Activated CD4-positive, alpha-beta T cell treated with anti-CD3 and anti-CD28 coated beads for 24 hours (primary cell): Measurements from ENCODE around the gene DCLRE1B.
"Not testable (repeated sequence)": the region's sequence is repeated elsewhere in the genome, so short reads cannot be mapped to it uniquely, and the experiment has no call there.

Source experiments
- DNase-seq, 2 donors: peaks; one replicate each; pipeline ENCODE4 v3.0.0-alpha.2; 2020; ENCODE audit warnings: low read depth in 2 of 2

Gene DCLRE1B

DNA sequence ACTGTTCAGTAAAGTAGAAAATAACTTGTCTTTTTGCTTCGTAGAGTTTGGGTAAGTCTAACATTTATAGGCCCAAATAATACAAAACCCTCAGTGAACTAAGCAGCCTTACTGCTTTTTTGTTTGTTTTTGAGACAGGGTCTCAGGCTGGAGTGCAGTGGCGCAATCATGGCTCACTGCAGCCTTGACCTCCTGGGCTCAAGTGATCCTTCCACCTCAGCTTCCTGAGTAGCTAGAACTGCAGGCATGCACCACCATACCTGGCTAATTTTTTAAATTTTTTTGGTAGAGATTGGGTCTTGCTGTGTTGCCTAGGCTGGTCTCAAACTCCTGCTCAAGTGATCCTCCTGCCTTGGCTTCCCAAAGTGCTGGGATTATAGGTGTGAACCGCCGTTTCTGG, 43.0 kb downstream of the DCLRE1B start:
- not testable (repeated sequence) for DNase-seq

- no peak for DNase-seq
These were observed 43.9 kb downstream of the DCLRE1B start for GRCh38 chr1:113949007-113949406.

DNA sequence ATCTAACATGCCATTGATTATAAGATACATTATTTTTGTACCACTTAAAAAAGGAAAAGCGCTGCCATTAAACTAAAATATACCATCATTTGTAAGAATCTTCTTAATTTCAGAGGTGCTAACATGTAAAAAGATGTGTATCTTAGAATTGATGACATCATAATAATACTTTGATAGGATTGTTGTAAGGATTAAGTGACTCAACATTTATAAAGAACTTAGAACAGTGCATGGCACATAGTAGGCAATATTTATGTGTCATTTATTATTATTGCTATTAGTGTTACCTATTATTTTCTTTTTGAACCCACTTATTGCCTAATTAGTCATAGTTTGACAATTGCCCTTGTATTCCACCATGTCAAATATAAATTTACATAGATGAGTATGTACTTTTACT, 45.8 kb downstream of the DCLRE1B start:
- no peak for DNase-seq

- DNase-seq, result no peak
These were observed 46.6 kb downstream of the DCLRE1B start for GRCh38 chr1:113951719-113952118.

DNA sequence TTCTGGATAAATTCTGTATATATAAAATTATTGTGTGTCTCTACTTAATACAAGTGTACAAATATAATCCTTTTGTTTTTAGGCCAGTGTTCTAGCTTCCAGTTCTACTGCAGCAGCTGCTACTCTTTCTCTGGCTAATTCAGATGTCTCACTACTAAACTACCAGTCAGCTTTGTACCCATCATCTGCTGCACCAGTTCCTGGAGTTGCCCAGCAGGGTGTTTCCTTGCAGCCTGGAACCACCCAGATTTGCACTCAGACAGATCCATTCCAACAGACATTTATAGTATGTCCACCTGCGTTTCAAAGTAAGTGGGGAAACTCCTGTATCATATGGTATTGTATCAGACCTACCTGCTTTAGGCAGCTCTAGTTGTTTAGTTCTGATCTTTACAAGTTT, 52.9 kb downstream of the DCLRE1B start:
- DNase-seq, result no peak

- no peak for DNase-seq
These were observed 53.6 kb downstream of the DCLRE1B start for GRCh38 chr1:113958691-113959090.

GRCh38 chr1:113963281-113963906, 58.3 kb downstream of the DCLRE1B start:
- DNase-seq, result no peak
